GM12878 (cell line): ENCODE data around the gene IDH3G. TPM values are rescaled to one million over a fixed set of nuclear protein-coding genes. Genes with fewer than 3 reads are reported as not detected.

ENCODE experiments used
- ATF7 ChIP-seq: fragments of 450-650 bp; IDR thresholded peaks from 2 replicates; pipeline ENCODE4 v1.6.1; 2016; ENCODE audit warnings: low read depth, mild to moderate bottlenecking
- BHLHE40 ChIP-seq, 2 experiments: fragments of 450-650 bp in 1 of 2; IDR thresholded peaks; 2 replicates each; pipeline ENCODE4 v1.6.1; 2011 to 2017; ENCODE audit warnings: low read depth in 2 of 2, borderline replicate concordance in 1 of 2, improper control_type of control experiment in 1 of 2, low read length in 1 of 2, mild to moderate bottlenecking in 1 of 2
- BRCA1 ChIP-seq: IDR thresholded peaks from 2 replicates; pipeline ENCODE4 v1.6.1; 2011; ENCODE audit warnings: low read depth, low read length, improper control_type of control experiment
- DPF2 ChIP-seq: fragments of 450-650 bp; IDR thresholded peaks from 2 replicates; pipeline ENCODE4 v1.6.1; 2017; ENCODE audit warnings: mild to moderate bottlenecking
- EZH2 ChIP-seq: IDR thresholded peaks from 2 replicates; pipeline ENCODE4 v1.6.1; 2012; ENCODE audit warnings: low read depth, mild to moderate bottlenecking, control low read depth, inconsistent platforms, low read length, borderline replicate concordance; ENCODE audit not compliant: control insufficient read depth
- FOS ChIP-seq: IDR thresholded peaks from 3 replicates; pipeline ENCODE4 v1.6.1; 2011; ENCODE audit warnings: borderline replicate concordance; ENCODE audit not compliant: insufficient read length; ENCODE audit errors: extremely low read depth
- MXI1 ChIP-seq: fragments of 150-350 bp; IDR thresholded peaks from 2 replicates; pipeline ENCODE4 v1.6.1; 2011; ENCODE audit warnings: low read depth, mild to moderate bottlenecking, inconsistent platforms, low read length, improper control_type of control experiment
- NFYB ChIP-seq: IDR thresholded peaks from 2 replicates; pipeline ENCODE4 v1.6.1; 2011; ENCODE audit warnings: low read depth, mild to moderate bottlenecking, low read length, improper control_type of control experiment, moderate library complexity; ENCODE audit not compliant: insufficient read depth
- PAX8 ChIP-seq: fragments of 450-650 bp; IDR thresholded peaks from 2 replicates; pipeline ENCODE4 v1.6.1; 2017; ENCODE audit warnings: mild to moderate bottlenecking, moderate library complexity
- POLR2AphosphoS5 ChIP-seq: IDR thresholded peaks from 2 replicates; pipeline ENCODE4 v1.6.1; 2011; ENCODE audit warnings: mild to moderate bottlenecking, low read length, inconsistent platforms
- RUNX3 ChIP-seq: IDR thresholded peaks from 2 replicates; pipeline ENCODE4 v1.6.1; 2012; ENCODE audit warnings: low read length, inconsistent platforms
- YY1 ChIP-seq: IDR thresholded peaks from 2 replicates; pipeline ENCODE4 v1.6.1; 2011; ENCODE audit warnings: low read depth, mild to moderate bottlenecking, low read length
- ZNF622 ChIP-seq: fragments of 450-650 bp; IDR thresholded peaks from 2 replicates; pipeline ENCODE4 v1.6.1; 2017; ENCODE audit warnings: mild to moderate bottlenecking, inconsistent platforms
- polyA plus RNA-seq, 11 experiments: library from polyadenylated mRNA; depleted of rRNA in 4 of 11; unstranded in 6 of 11; stranded (reverse) in 5 of 11; fragments of >200 nt; fragmentation: Nextera tagmentation in 4 of 11; fragmentation: Illumina TruSeq in 1 of 11; extraction: Ambion mirVana in 4 of 11; extraction: Trizol in 1 of 11; gene quantifications; 1 replicate in 1 of 11; 2 replicates in 10 of 11; pipeline versions ENCODE4 v1.2.1 to v1.2.3, GENCODE V29; 2011 to 2016; ENCODE audit warnings: inconsistent platforms in 2 of 11, missing spikeins in 2 of 11, low read depth in 1 of 11
- total RNA-seq, 4 experiments: library from RNA; depleted of rRNA in 3 of 4; stranded (reverse); fragments of >200 nt in 3 of 4; fragmentation: Illumina TruSeq in 1 of 4; extraction: Trizol in 1 of 4; gene quantifications; 2 replicates each; pipeline versions ENCODE4 v1.2.1 to v1.2.3, GENCODE V29; 2013 to 2021
- TF ChIP-seq, protein P1 (sequence below): fragments of 450-650 bp; IDR thresholded peaks from 2 replicates; pipeline ENCODE4 v1.6.1; 2014; ENCODE audit warnings: mild to moderate bottlenecking
- TF ChIP-seq, protein P2 (sequence below): IDR thresholded peaks from 2 replicates; pipeline ENCODE4 v1.6.1; 2011; ENCODE audit warnings: mild to moderate bottlenecking, low read depth, low read length, moderate library complexity; ENCODE audit not compliant: insufficient replicate concordance
- TF ChIP-seq, protein P3 (sequence below): fragments of 450-650 bp; IDR thresholded peaks from 2 replicates; pipeline ENCODE4 v1.6.1; 2017; ENCODE audit warnings: mild to moderate bottlenecking, moderate library complexity
- TF ChIP-seq, protein P4 (sequence below): IDR thresholded peaks from 2 replicates; pipeline ENCODE4 v1.6.1; 2011; ENCODE audit warnings: borderline replicate concordance, low read depth, mild to moderate bottlenecking, moderate library complexity, mixed read lengths, low read length; ENCODE audit not compliant: insufficient read depth; ENCODE audit errors: extremely low read length
- TF ChIP-seq, protein P5 (sequence below): IDR thresholded peaks from 2 replicates; pipeline ENCODE4 v1.6.1; 2012; ENCODE audit warnings: low read depth, low read length, improper control_type of control experiment

IDH3G gene
- total and polyA plus RNA-seq, 10 of the 15 experiments (the other 5 are each of a cell fraction or from before 2014, with no cell fraction given): 26.3 to 102 (median 66.6) TPM

DNA sequence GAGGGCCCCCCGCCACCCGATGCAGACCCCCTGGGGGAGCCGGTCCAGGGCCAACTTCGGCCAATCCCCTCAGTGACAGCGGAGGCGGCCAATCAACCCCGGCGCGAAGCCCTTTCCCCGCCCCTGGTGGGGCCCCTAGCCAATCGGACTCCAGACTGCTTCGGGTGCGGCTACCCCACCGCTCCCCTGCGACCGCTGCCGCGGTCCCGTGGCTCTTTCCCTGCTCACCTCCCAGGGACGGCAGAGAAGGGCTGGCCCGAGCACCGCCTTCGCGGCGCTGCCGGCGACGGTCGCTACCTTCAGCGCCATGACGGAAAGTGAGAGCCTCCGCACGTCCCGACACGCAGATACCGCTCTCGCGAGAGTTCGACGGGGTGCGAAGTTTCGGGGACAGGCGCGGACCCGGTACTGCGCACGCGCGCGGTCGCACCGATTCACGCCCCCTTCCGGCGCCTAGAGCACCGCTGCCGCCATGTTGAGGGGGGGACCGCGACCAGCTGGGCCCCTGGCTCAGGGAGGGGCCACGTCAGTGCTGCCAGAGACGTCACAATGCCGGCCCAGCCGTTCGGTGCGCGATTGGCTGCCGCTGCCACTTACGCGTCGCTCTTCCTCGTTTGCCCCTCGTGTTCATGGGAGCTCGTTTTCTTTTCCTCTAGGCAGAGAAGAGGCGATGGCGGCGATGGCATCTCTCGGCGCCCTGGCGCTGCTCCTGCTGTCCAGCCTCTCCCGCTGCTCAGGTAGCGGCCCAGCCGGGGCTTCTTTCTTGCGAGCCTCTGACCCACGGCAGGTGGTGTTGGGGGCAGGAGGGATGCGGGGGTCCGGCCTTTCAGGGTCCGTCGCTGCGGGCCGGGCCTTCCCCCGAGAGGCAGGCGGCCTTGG, at the start of gene IDH3G, which contains the start of gene SSR4 (continued):
- TF ChIP-seq EZH2 (no peak), ATF7 (no peak), POLR2AphosphoS5 (peak; percentile 83), FOS (peak; percentile 35), BRCA1 (peak; percentile 83), ZNF622 (no peak), PAX8 (no peak), MXI1 (peak; percentile 81), RUNX3 (0 out of 2 replicates have a peak, but pooled peaks have one; percentile 4), YY1 (peak; percentile 93), BHLHE40 (IDR thresholded peaks at IDR 0.05; ENCODE audit: borderline replicate concordance in 1 of 2, low read depth in 2 of 2, low read length in 1 of 2) (peak; percentile 3 to 50; a peak in 1 of 4 replicates), NFYB (peak; percentile 85), DPF2 (0 out of 2 replicates have a peak, but pooled peaks have one; percentile 43)
- TF ChIP-seq, protein P1, sequence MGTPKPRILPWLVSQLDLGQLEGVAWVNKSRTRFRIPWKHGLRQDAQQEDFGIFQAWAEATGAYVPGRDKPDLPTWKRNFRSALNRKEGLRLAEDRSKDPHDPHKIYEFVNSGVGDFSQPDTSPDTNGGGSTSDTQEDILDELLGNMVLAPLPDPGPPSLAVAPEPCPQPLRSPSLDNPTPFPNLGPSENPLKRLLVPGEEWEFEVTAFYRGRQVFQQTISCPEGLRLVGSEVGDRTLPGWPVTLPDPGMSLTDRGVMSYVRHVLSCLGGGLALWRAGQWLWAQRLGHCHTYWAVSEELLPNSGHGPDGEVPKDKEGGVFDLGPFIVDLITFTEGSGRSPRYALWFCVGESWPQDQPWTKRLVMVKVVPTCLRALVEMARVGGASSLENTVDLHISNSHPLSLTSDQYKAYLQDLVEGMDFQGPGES: peak; percentile 65; the same call in 1 of the 2 replicates
- TF ChIP-seq, protein P2, sequence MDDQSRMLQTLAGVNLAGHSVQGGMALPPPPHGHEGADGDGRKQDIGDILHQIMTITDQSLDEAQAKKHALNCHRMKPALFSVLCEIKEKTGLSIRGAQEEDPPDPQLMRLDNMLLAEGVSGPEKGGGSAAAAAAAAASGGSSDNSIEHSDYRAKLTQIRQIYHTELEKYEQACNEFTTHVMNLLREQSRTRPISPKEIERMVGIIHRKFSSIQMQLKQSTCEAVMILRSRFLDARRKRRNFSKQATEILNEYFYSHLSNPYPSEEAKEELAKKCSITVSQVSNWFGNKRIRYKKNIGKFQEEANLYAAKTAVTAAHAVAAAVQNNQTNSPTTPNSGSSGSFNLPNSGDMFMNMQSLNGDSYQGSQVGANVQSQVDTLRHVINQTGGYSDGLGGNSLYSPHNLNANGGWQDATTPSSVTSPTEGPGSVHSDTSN: peak; percentile 94
- TF ChIP-seq, protein P3, sequence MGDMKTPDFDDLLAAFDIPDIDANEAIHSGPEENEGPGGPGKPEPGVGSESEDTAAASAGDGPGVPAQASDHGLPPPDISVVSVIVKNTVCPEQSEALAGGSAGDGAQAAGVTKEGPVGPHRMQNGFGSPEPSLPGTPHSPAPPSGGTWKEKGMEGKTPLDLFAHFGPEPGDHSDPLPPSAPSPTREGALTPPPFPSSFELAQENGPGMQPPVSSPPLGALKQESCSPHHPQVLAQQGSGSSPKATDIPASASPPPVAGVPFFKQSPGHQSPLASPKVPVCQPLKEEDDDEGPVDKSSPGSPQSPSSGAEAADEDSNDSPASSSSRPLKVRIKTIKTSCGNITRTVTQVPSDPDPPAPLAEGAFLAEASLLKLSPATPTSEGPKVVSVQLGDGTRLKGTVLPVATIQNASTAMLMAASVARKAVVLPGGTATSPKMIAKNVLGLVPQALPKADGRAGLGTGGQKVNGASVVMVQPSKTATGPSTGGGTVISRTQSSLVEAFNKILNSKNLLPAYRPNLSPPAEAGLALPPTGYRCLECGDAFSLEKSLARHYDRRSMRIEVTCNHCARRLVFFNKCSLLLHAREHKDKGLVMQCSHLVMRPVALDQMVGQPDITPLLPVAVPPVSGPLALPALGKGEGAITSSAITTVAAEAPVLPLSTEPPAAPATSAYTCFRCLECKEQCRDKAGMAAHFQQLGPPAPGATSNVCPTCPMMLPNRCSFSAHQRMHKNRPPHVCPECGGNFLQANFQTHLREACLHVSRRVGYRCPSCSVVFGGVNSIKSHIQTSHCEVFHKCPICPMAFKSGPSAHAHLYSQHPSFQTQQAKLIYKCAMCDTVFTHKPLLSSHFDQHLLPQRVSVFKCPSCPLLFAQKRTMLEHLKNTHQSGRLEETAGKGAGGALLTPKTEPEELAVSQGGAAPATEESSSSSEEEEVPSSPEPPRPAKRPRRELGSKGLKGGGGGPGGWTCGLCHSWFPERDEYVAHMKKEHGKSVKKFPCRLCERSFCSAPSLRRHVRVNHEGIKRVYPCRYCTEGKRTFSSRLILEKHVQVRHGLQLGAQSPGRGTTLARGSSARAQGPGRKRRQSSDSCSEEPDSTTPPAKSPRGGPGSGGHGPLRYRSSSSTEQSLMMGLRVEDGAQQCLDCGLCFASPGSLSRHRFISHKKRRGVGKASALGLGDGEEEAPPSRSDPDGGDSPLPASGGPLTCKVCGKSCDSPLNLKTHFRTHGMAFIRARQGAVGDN: peak; percentile 21; the same call in 1 of the 2 replicates
- TF ChIP-seq, protein P4, sequence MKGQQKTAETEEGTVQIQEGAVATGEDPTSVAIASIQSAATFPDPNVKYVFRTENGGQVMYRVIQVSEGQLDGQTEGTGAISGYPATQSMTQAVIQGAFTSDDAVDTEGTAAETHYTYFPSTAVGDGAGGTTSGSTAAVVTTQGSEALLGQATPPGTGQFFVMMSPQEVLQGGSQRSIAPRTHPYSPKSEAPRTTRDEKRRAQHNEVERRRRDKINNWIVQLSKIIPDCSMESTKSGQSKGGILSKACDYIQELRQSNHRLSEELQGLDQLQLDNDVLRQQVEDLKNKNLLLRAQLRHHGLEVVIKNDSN: no peak
- TF ChIP-seq, protein P5, sequence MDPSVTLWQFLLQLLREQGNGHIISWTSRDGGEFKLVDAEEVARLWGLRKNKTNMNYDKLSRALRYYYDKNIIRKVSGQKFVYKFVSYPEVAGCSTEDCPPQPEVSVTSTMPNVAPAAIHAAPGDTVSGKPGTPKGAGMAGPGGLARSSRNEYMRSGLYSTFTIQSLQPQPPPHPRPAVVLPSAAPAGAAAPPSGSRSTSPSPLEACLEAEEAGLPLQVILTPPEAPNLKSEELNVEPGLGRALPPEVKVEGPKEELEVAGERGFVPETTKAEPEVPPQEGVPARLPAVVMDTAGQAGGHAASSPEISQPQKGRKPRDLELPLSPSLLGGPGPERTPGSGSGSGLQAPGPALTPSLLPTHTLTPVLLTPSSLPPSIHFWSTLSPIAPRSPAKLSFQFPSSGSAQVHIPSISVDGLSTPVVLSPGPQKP: 0 out of 2 replicates have a peak, but pooled peaks have one; percentile 9
